Left ventricle myocardium inferior (tissue), 1 donor: ENCODE results near the gene CHRNA3. TPM values are rescaled to one million over a fixed set of nuclear protein-coding genes. Genes with fewer than 3 reads are reported as not detected.
"Not testable (repeated sequence)": the region's sequence is repeated elsewhere in the genome, so short reads cannot be mapped to it uniquely, and the experiment has no call there.

Source experiments
- DNase-seq: peaks from one replicate; pipeline ENCODE4 v3.0.0-alpha.2; 2020
- H3K27ac ChIP-seq: fragments of 200-600 bp; replicated peaks from 2 replicates; pipeline ENCODE4 v1.8.0; 2021
- H3K27me3 ChIP-seq: fragments of 200-600 bp; 2 replicates; pipeline ENCODE4 v1.8.0; 2021; ENCODE audit warnings: low read depth
- H3K36me3 ChIP-seq: fragments of 200-600 bp; 2 replicates; pipeline ENCODE4 v1.8.0; 2021
- H3K4me1 ChIP-seq: fragments of 200-600 bp; 2 replicates; pipeline ENCODE4 v1.8.0; 2021
- H3K4me3 ChIP-seq: fragments of 200-600 bp; 2 replicates; pipeline ENCODE4 v1.8.0; 2021; ENCODE audit warnings: mild to moderate bottlenecking, moderate library complexity
- H3K9me3 ChIP-seq: fragments of 200-600 bp; replicated peaks from 2 replicates; pipeline ENCODE4 v1.8.0; 2021
- intact Hi-C: fragments of 100-400 bp; cut with micrococcal nuclease; formaldehyde crosslinking; loops from one replicate; pipeline ENCODE4 v1.11.0; 2022
- total RNA-seq: library from RNA; stranded (reverse); fragmentation: NEBNext Ultra II Directional; extraction: Animal tissue kit (Norgen Biotek cat#: 25700); gene quantifications from one replicate; pipeline ENCODE4 v1.2.1, GENCODE V29; 2021
- TF ChIP-seq, protein P1 (sequence below): fragments of 200-600 bp; IDR thresholded peaks from 2 replicates; pipeline ENCODE4 v1.8.0; 2021; ENCODE audit warnings: antibody characterized with exemption, mild to moderate bottlenecking, borderline replicate concordance
- donor health status: DM: no; HTN: yes; CAD: no; lungs with severe emphysema.

CHRNA3 gene
- total RNA-seq, 1 donor from 2014 or later, result 0.25 TPM

- H3K4me1 ChIP-seq, result peaks cover 24% of the 10 kb centered on the region
- H3K36me3 ChIP-seq, result no peaks in the 10 kb centered on the region
- H3K27ac ChIP-seq, result no peak overlapping the region
- TF ChIP-seq, protein P1, sequence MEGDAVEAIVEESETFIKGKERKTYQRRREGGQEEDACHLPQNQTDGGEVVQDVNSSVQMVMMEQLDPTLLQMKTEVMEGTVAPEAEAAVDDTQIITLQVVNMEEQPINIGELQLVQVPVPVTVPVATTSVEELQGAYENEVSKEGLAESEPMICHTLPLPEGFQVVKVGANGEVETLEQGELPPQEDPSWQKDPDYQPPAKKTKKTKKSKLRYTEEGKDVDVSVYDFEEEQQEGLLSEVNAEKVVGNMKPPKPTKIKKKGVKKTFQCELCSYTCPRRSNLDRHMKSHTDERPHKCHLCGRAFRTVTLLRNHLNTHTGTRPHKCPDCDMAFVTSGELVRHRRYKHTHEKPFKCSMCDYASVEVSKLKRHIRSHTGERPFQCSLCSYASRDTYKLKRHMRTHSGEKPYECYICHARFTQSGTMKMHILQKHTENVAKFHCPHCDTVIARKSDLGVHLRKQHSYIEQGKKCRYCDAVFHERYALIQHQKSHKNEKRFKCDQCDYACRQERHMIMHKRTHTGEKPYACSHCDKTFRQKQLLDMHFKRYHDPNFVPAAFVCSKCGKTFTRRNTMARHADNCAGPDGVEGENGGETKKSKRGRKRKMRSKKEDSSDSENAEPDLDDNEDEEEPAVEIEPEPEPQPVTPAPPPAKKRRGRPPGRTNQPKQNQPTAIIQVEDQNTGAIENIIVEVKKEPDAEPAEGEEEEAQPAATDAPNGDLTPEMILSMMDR, result no peak
- DNase-seq, result no peak
- no peak overlapping the region for H3K4me3 ChIP-seq
- intact Hi-C loops, result loop anchor here (5.0 kb wide), 1 partner anchor 91 kb away; no protein-coding TSS in a partner anchor
- H3K27me3 ChIP-seq, result peaks cover 31% of the 10 kb centered on the region
- H3K9me3 ChIP-seq, result no peaks in the 10 kb centered on the region
These were observed 4.3 kb downstream of the CHRNA3 start for GRCh38 chr15:78616506-78616905.

DNA sequence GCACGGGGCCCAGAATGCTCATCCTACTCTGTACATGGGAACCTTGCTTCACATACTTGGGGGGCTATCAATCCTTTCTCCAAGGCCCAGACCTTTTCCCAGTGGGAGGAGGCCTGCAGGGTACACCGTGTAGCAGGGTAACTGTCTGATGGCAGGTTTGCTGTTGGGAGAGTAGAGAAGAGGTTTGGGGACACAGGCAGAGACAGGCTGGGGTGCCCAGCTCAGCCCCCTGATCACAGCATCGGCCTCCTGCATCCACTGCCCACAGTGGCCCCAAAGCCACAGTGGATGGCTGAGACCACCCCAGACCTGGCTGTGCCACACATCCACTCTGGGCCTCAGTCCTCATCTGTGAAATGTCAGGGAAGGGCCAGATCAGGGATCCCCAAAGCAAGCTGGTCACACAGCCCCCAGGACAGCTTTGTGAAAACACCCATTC lies 5.6 kb downstream of the CHRNA3 start:
- no peak for DNase-seq
- H3K4me3 ChIP-seq, result no peak overlapping the region
- intact Hi-C loops, result loop anchor here (5.0 kb wide), 1 partner anchor 92 kb away; no protein-coding TSS in a partner anchor
- TF ChIP-seq, protein P1, result no peak
- H3K27ac ChIP-seq, result no peak overlapping the region
- H3K9me3 ChIP-seq, result no peaks in the 10 kb centered on the region
- H3K36me3 ChIP-seq, result no peaks in the 10 kb centered on the region
- peaks cover 17% of the 10 kb centered on the region for H3K27me3 ChIP-seq
- H3K4me1 ChIP-seq, result peaks cover 14% of the 10 kb centered on the region

DNA sequence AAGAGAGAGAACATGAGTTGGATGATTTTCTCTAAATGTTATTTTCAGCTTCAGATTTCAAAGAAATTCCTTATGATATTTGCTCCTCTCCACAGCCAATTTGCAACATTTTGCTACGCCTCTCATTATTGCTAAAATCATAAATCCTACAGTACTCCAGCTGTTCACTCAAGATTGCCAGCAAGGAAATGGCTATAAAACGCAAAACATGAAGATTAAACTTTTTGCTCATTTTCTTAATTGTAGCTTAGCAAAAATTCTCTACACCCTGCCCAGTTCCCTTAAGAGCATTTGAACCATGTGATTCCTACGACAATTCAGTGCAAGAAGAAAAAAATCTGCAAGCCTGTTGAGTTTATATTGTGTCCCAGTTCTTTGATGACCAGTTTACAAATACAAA lies 6.8 kb downstream of the CHRNA3 start:
- intact Hi-C loops, result no loop called here
- H3K27me3 ChIP-seq, result peaks cover 6% of the 10 kb centered on the region
- DNase-seq, result no peak
- no peaks in the 10 kb centered on the region for H3K36me3 ChIP-seq
- H3K27ac ChIP-seq, result no peak overlapping the region
- H3K4me1 ChIP-seq, result peaks cover 6% of the 10 kb centered on the region
- no peaks in the 10 kb centered on the region for H3K9me3 ChIP-seq
- no peak overlapping the region for H3K4me3 ChIP-seq
- TF ChIP-seq, protein P1, result no peak

GRCh38 chr15:78609551-78609950 lies 11.2 kb downstream of the CHRNA3 start:
- H3K36me3 ChIP-seq, H3K27ac ChIP-seq, intact Hi-C loops, H3K4me3 ChIP-seq, H3K27me3 ChIP-seq, H3K9me3 ChIP-seq, H3K4me1 ChIP-seq, DNase-seq: not testable (repeated sequence)

DNA sequence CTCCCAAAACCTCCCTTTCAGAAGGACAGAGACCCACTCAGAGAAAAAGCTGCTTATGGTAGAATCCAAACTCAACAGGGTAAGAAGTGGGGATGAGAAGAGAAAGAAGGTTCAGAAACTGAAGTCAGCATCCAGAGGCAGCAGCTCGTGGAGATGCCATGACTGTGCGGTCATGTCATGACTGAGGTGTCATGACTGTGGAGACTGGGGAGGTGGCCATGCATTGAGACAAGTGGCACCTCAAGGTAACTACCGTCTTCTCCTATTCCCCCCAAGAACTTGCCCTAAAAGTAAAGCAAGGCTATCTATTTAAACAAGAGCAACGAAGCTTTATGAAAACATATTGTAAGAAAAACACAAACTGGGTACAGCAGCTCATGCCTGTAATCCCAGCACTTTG lies 15.1 kb downstream of the CHRNA3 start:
- intact Hi-C loops, result no loop called here
- H3K27ac ChIP-seq, result no peak overlapping the region
- DNase-seq, result no peak

GRCh38 chr15:78605201-78605600 lies 15.6 kb downstream of the CHRNA3 start:
- Histone ChIP-seq H3K27me3 (peaks cover 12% of the 10 kb centered on the region), H3K9me3 (no peaks in the 10 kb centered on the region), H3K27ac (no peak overlapping the region), H3K4me1 (no peaks in the 10 kb centered on the region), H3K4me3 (no peak overlapping the region), H3K36me3 (no peaks in the 10 kb centered on the region)
- TF ChIP-seq, protein P1, result no peak
- intact Hi-C loops, result no loop called here
- no peak for DNase-seq

More for the DNA sequence above, 15.1 kb downstream of the CHRNA3 start:
- Histone ChIP-seq H3K4me1 (no peaks in the 10 kb centered on the region), H3K4me3 (no peak overlapping the region), H3K27me3 (peaks cover 12% of the 10 kb centered on the region), H3K36me3 (no peaks in the 10 kb centered on the region), H3K9me3 (no peaks in the 10 kb centered on the region)
- TF ChIP-seq, protein P1, result no peak
